T follicular helper cell (primary cell): ENCODE data around the gene TSSK3.
A peak's percentile ranks its signal among the peaks of the same experiment; 100 is the strongest.
"Not testable (repeated sequence)": the region's sequence is repeated elsewhere in the genome, so short reads cannot be mapped to it uniquely, and the experiment has no call there.

Experiments
- DNase-seq: peaks from one replicate; pipeline ENCODE4 v3.0.0-alpha.2; 2020; ENCODE audit warnings: low read depth

Gene TSSK3

DNA sequence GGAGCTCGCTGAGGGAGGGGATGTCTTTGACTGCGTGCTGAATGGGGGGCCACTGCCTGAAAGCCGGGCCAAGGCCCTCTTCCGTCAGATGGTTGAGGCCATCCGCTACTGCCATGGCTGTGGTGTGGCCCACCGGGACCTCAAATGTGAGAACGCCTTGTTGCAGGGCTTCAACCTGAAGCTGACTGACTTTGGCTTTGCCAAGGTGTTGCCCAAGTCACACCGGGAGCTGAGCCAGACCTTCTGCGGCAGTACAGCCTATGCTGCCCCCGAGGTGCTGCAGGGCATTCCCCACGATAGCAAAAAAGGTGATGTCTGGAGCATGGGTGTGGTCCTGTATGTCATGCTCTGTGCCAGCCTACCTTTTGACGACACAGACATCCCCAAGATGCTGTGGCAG, 1.4 kb downstream of the TSSK3 start:
- no peak for DNase-seq

DNA sequence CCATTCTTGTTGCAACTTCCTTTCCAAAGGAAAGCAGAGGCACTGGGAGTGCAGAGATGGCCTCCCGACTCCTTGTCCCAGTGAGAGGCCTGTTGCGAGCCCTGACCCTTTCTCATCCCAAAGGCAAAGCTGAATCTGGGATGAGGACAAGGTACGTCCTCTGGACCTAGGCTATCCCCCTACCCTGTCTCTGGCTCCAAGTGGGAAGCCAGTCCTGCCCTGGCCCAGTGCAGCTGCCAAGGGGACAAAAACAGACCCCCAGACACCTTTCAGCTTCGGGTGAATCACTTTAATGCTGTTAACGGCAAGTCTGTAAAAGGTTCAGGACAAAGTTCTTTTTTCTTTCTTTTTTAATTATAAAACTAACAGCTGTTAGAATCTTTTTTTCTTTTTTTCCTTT, 2.5 kb downstream of the TSSK3 start:
- DNase-seq, result no peak

DNA sequence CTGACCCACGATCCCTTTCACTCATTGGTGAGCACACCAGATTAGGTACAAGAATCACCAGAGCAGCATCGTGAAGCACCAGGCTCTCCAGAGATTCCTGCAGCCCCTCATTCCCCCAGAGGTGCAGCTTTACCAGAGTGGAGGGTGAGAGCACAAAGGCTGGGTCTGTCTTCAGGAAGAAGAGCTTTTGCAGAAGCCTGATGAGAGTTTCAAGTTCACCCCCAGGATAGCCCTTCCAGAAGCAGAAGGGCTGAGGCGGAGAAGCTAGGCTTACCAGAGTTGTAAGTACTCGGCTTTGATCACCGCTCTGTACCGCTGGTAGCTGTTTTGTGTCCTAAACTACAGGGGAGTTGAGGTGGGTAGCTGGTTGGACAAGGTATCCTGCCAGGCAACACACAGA, 3.1 kb downstream of the TSSK3 start:
- DNase-seq, result no peak

- DNase-seq, result no peak
Measured at GRCh38 chr1:32367912-32368635, 5.7 kb downstream of the TSSK3 start.

DNA sequence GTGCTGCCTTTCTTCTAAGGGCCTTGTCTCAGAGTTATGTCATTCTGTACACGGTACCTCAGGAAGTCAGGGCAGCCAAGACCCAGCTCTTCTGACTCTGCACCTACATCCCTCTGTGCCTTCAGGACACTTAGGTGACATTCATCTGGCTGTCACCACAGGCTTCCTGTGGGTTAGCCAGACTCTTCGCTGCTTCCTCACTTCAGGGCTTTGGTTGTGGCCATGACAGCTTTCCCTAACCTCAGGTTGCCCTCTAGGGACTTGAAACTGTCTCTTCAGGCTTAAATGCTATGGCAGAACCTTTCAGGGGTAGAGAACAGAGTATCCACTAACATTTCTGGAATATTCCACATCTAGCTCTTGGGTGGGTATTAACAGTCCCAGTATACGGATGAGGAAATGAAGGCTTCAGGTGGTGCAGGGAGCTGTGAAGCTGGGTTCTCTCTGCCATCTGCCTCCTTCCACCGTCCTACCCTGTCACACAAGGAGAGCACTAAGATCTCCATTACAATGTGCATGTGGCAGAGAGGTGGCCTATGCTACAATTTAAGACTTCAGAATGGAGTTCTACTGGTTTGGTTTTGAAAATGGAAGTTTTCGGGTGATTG, 9.9 kb downstream of the TSSK3 start:
- peak; percentile 40 for DNase-seq

DNA sequence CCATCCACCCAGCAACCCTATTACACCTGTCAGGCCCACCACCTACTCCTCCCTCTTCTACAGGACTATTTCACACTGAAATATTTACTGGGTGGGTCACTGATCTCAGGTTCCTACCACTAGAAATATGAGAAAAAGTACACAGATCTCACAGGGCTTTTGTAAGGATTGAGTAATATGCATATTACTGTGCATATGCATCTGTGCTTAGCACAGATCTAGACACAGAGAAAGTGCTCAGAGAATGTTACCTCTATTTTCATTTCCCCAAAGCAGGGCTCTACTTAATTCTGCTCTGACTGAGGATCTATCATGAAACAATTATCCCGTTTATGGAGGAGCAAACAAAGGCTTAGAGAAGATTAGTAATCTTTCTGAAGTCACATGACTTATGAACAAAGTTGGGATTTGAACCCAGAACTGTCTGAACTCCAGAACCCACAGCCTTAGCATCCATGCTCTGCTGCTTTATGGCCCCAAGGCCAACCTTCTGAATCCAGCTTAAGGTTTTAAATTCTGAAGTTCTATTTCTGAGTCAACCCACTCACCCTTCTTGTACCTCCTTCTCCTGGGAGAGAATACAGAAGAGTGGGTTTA, 11.8 kb downstream of the TSSK3 start:
- no peak for DNase-seq

- no peak for DNase-seq
Measured at GRCh38 chr1:32376199-32376598, 13.9 kb downstream of the TSSK3 start.

DNA sequence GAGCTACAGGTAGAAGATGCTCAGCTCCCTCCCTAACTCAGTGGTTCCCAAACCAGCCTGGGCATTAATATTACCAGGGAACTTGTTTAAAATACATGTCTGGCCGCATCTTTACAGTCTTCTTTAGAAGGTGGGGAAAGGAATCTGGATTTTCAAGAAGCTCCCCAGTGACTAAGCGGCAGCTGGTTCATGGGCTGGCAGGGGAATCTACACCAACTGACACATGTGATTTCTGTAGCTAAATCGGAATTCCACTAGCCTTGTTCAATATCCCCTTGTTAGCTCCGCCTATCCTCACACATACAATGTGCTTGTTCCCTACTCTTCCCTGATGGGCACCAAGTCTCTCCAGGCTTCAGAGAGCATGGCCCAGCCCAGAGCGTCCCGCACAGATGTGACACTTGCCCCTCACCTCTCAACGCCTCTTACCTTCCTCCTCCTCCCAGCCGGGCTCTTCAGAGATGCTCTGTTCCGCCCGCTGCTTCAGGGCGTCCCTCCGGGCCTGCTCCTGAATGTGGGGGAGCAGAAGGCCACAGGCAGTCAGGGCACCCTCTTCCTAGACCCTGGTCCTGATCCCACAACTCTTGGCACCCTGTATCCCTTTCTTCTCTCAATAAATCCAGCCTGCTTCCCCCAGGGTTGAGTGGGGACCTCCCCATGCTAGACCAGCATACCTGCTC, 15.3 kb downstream of the TSSK3 start:
- no peak for DNase-seq

DNA sequence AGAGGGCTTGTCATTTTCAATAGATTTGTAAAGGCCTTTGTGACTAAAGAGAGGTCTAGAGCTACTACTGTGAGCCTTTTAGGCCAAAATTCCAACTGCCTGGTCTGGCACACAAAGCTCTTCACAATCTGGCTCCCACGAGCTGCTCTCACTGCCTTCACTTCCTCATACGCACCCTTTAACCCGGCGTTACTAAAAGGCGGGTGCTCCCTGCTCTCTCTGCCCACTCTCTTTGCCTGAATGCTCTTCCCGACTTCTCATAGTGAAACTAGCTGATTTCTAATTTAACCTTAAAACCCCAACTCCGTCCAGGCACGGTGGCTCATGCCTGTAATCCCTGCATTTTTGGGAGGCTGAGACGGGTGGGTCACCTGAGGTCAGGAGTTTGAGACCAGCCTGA, 17.7 kb downstream of the TSSK3 start:
- no peak for DNase-seq

DNA sequence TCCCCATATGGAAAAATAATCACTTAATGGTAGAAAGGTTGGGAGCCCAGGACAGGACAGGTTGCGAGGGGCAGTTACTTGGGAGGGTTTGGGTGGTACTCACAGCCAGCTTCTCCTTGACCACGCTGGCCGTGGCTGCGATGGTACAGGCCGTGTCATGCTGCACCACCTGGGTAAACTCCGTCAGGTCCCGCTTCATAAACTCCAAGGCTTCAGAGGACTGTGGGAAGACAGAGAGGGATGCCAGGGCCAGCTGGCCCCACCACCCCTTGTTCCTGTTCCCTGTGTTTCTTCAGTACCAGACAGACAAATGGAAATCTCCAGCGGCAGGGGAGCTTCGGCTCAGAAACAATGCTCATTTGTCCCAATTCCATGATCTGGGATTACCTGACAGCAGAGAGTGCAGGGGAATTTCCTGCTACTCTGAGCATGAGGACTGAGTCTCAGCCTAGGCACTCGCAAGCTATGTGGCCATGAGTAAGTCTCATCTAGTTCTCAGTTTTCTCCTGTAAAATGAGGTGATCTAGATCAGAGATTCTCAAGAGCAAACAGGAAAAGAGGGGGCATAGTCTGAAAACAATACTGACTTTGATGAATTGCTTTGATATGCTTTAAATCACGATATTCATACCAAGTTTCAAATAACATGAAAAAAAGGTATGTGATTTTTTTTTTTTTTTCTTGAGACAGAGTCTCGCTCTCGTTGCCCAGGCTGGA, 24.5 kb downstream of the TSSK3 start:
- DNase-seq, result no peak

DNA sequence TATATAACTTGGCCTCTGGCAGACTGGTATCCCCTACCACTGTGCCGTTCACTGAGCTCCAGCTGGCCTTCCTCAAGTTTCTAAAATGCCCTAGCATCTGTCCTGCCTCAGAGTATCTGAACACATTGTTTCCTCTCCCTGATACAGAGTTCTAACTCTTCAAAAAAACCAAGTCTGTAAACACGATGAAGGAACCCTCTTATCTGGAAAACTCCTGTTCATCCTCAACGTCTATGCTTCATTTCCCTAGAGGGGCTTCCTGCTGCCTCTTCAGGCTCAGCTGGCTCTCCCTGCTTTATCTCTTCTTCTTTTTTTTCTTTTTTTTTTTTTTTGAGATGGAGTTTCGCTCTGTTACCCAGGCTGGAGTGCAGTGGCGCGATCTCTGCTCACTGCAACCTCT, 26.3 kb downstream of the TSSK3 start:
- no peak for DNase-seq

- no peak for DNase-seq
Measured at GRCh38 chr1:32390904-32391870, 28.8 kb downstream of the TSSK3 start.

GRCh38 chr1:32392325-32392724, 30.0 kb downstream of the TSSK3 start:
- no peak for DNase-seq

DNA sequence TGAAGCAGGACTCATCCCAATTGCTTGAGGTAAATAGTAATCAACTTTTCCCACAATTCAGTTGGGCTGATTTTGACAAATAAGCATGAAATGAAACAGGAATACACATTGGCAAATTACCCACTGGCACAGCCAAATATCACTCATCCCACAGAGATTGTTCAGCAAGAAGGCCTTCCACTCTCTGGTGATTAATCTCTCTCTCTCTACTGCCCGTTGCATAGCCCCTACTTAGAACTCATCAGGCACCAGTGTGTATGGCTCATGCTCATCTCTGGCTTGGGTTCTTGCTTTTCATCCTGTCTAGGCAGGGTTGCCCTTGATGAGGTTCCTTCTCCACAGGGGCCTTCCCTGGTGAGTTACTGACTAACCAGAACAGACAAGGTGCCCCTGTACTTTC, 30.8 kb downstream of the TSSK3 start:
- no peak for DNase-seq

DNA sequence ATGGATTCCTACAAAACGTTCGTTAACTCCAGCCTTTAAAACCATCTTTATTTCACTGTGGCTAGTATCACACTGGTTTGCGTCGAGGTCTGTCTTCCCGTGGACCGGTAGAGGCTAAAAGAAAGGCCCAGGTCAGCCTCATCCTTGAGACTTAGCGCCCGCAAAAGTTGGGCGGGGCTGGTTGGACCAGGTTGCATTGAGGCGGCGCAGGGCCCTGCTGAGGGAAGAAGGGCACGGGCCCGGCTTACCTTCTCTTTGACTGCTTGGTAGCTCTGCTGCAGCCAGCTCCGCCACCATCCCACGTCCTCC, 31.4 kb downstream of the TSSK3 start:
- DNase-seq, result peak; percentile 22

- DNase-seq, result peak; percentile 96
Measured at GRCh38 chr1:32394141-32394889, 32.0 kb downstream of the TSSK3 start, which contains the start of gene BSDC1. TSS of gene BSDC1 (minus strand) at chr1:32394441. CDS start at chr1:32394414, 27 bp downstream.

DNA sequence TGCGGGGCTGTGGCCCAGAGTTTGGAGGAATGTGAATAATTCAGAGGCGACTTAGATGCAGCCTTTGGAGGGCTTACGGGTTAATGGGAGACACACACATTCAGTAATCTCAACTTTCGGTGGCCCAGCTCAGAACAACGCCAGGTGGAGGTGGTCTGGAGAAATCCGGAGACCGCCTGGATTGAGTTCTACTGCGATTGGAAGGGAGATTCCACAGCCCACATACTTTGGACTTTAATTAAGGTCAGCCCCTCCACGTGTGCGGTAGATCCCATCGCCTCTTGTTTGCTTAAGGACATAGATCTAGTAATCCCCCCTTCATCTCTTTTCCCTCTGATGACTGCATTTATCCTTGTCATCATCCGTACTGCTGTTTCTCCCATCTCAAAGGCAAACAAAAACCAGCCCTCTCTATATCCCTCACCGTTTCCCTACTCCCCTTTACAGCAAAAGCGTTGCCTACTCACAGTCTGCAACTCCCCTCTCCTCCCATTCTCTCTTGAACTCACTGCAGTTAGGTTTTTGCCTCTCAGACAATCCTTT, 32.6 kb downstream of the TSSK3 start:
- DNase-seq, result no peak

DNA sequence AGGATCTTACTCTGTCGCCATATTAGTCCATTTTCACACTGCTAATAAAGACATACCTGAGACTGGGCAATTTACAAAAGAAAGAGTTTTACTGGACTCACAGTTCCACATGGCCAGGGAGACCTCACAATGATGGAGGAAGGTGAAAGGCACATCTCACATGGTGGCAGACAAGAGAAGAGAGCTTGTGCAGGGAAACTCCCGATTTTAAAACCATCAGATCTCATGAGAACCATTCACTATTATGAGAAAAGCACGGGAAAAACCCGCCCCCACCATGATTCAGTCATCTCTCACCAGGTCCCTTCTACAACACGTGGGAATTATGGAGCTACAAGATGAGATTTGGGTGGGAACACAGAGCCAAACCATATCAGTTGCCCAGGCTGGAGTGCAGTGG, 34.2 kb downstream of the TSSK3 start:
- not testable (repeated sequence) for DNase-seq

DNA sequence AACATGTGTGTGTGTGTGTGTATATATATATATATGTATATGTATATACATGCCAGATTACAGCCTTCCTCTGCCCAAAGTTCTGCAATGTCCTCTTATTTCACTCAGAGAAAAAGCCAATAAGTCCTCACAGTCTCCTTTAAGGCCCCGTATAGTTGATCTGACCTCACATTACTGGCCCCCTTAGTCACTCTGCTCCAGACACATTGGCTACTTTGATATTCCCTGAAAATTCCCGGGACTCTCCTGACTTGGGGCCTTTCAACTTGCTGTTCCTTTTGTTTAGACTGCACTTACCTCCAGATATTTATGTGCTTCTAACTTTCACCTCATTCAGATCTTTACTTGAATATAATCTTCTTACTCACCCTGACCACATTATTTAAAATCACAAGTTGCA, 36.1 kb downstream of the TSSK3 start:
- DNase-seq, result no peak

GRCh38 chr1:32399843-32400242, 37.5 kb downstream of the TSSK3 start:
- no peak for DNase-seq
